HL-60 (cell line): Measurements from ENCODE around the gene OR2T34.

Source experiments
- CTCF ChIP-seq: IDR thresholded peaks from one replicate; pipeline ENCODE4 v1.5.1; 2011; ENCODE audit warnings: low read length, control low read depth, inconsistent platforms; ENCODE audit not compliant: insufficient read depth
- GABPA ChIP-seq: IDR thresholded peaks from 2 replicates; pipeline ENCODE4 v1.6.1; 2012; ENCODE audit warnings: low read depth
- POLR2AphosphoS5 ChIP-seq: IDR thresholded peaks from 2 replicates; pipeline ENCODE4 v1.6.1; 2012; ENCODE audit warnings: low read depth
- REST ChIP-seq: IDR thresholded peaks from 2 replicates; pipeline ENCODE4 v1.6.1; 2012; ENCODE audit warnings: low read depth; ENCODE audit not compliant: insufficient replicate concordance

GRCh38 chr1:248599396-248599795 lies 24.8 kb upstream of the OR2T34 start:
- TF ChIP-seq CTCF, result no peak
- no peak for TF ChIP-seq REST
- no peak for TF ChIP-seq POLR2AphosphoS5
- TF ChIP-seq GABPA, result no peak
